Measurements from ENCODE around the gene LOXL1. TPM values are rescaled to one million over a fixed set of nuclear protein-coding genes. Genes with fewer than 3 reads are reported as not detected.

The LOXL1 gene
- total and polyA plus RNA-seq, 9 of the 15 experiments (the other 6 are each of a cell fraction or from before 2014, with no cell fraction given): 0.14 TPM; not detected in 8

- TF ChIP-seq ZNF407 (IDR thresholded peaks at IDR 0.05; ENCODE audit: low read depth) (no peak), RNF219 (CRISPR knock-in tag; IDR thresholded peaks at IDR 0.05) (no peak), FOSL1 (tag; conservative IDR thresholded peaks at IDR 0.05) (no peak), HCFC1 (IDR thresholded peaks at IDR 0.05; ENCODE audit: low read depth, low read length) (no peak), CBX5 (IDR thresholded peaks at IDR 0.05; ENCODE audit: borderline replicate concordance, low read depth) (no peak), RNF2 (IDR thresholded peaks at IDR 0.05) (no peak), OTX1 (CRISPR knock-in tag; IDR thresholded peaks at IDR 0.05) (no peak), ZNF184 (CRISPR knock-in tag; IDR thresholded peaks at IDR 0.05) (no peak)
- TF ChIP-seq, protein P1, sequence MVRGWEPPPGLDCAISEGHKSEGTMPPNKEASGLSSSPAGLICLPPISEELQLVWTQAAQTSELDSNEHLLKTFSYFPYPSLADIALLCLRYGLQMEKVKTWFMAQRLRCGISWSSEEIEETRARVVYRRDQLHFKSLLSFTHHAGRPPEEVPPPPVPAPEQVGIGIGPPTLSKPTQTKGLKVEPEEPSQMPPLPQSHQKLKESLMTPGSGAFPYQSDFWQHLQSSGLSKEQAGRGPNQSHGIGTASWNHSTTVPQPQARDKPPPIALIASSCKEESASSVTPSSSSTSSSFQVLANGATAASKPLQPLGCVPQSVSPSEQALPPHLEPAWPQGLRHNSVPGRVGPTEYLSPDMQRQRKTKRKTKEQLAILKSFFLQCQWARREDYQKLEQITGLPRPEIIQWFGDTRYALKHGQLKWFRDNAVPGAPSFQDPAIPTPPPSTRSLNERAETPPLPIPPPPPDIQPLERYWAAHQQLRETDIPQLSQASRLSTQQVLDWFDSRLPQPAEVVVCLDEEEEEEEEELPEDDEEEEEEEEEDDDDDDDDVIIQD (CRISPR knock-in tag; IDR thresholded peaks at IDR 0.05): no peak
These were observed 19.9 kb downstream of the LOXL1 start (continued) for GRCh38 chr15:73946046-73946721.

All from K562 (cell line).